DND-41 (cell line): ENCODE measurements around the gene SIAH1.

Experiments used
- CTCF ChIP-seq: IDR thresholded peaks from 2 replicates; pipeline ENCODE4 v1.5.1; 2012; ENCODE audit warnings: borderline replicate concordance, low read length, moderate library complexity, mild to moderate bottlenecking; ENCODE audit not compliant: poor library complexity, severe bottlenecking; ENCODE audit errors: extremely low read depth
- EZH2 ChIP-seq: IDR thresholded peaks from 3 replicates; pipeline ENCODE4 v1.6.1; 2012; ENCODE audit warnings: borderline replicate concordance, low read depth, mild to moderate bottlenecking, moderate library complexity, low read length, inconsistent platforms; ENCODE audit not compliant: severe bottlenecking

- no peak for TF ChIP-seq CTCF
- TF ChIP-seq EZH2 = no peak
Observed at GRCh38 chr16:48356633-48357376, 28.4 kb downstream of the SIAH1 start.
